Ammon's horn (tissue), 1 donor: Measurements from ENCODE around the gene CRTC1.

Experiments
- DNase-seq: peaks from one replicate; pipeline ENCODE4 v3.0.0-alpha.2; 2016; ENCODE audit warnings: low spot score

CRTC1 gene

DNA sequence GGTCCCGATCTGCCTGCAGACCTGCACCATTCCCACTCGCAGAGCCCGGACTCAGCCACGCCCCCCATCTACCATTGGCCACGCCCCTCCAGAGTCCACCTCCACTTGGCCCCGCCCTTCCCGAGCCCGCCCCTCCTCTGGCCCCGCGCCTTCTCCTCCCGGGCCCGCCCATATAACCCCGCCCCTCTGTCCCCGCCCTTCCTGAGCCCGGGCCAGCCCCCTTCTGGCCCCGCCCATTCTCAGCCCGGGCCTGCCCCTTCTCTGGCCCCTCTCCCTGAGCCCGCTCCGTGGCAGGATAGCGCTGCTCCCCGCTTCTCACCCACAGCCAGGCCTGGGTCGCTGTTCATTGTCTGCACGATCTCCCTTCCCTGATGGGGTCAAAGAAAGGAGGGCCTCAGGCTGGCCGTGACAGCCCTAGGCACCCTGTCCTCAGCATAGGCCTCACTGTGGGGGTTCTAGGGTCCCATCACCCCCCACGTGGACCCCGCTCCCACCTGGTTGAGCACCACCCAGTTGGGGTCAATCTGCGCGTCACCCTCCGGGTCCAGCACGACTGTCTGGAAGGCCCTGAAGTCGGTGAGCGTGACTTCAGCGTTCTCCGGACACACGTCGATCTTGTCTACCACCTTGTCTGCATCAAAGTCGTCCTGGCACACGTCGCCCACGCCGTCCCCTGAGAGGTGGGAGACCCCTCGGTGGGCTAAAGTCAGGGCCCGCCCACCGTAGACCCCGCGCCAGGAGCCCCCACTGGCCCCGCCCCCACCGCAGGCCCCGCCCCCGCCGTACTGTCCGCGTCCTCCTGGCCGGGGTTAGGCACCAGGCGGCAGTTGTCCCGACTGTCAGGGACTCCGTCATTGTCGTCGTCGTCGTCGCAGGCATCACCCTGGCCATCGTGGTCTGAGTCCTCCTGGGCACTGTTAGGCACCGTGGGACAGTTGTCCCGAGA is 102.0 kb downstream of the CRTC1 start:
- DNase-seq, result no peak

DNA sequence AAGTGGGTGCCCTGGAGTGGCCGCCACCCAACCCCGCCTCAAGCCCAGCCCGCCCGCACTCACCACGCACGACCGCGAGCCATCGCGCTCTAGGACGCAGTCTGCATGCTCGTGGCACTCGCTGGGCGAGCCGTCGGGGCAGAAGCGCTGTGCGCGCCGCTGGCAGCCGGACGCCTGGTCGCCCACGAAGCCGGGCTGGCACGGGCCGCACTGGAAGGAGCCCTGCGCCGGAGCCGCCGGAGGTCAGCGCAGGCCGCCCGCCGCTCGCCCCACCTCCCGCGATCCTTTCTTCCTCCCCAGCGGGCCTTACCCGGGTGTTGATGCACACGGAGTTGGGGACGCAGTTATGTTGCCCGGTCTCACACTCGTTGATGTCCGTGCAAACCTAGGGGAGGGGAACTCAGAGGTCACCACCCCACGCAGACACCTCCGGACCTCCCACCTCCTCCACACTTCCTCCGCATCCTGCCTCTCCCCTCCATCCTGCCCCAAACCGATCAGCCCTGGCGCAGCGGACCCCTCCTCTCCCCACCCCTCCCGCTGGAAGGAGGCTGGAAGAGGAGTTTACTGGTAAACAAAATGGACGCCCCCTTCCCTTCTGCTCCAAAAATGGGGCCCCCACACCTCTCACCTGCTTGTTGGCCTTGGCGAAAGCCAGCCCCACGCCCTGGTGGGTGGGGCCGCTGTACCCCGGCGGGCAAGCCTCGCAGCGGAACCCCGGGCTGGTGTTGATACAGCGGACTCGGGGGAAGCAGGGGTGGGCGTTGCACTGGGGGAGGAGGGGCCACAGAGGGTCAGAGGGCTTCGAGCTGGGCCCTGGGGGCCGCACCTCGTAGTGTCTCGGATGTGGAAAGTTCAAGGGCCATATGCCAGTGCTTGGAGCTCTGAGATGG is 105.3 kb downstream of the CRTC1 start:
- DNase-seq, result no peak

DNA sequence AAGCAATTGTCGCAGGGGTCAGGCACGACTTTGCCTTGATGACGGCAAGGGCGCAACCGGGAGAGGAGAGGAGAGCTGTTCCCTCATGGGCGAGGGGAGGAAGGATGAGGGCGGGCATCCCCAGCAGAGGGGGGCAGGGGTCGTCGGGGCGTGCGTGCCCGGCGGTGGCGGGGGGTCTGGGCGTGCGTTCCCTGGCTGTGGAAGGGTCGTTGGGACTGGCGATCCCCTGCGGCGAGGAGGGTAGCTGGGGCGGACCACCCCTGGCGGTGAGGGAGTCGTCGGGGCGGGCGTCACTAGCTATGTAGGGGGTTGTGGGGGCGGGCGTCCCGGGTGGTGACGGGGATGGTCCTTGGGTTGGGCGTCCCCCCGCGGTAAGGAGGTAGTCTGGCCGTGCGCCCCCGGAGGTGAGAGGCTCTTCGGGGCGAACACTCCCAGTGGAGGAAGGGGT is 106.0 kb downstream of the CRTC1 start:
- no peak for DNase-seq

DNA sequence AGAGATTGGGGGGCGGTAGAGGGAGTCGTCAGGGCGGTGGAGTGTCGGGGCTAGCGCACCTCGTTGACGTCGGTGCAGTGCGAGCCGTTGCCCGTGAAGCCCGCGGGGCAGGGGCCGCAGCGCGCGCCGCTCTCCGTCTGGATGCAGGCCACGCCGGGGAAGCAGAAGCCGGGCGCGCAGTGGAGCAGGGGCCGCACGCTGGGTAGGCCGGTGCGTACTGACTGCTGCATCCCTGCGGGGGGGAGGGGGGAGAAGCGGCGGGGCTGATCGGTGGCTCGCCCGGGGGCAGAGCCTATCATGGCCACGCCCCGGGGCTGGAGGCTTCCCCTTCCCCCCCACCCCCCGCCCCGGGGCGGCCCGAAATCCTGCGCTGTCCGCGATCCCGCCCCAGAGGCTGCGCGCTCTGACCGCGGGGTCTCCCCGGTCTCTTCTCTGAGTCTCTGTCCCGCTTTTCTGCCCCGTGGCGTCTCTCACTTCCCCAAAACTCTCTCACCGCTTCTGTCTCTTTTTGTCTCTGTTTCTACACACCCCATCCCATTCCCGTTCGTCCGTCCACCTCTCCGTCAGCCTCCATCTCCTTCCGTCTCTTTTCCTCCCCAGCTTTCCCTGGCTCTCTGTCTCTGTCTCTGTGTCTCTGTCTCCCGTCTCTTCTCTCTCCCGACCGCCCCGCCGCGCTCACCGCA is 106.5 kb downstream of the CRTC1 start:
- DNase-seq, result no peak

DNA sequence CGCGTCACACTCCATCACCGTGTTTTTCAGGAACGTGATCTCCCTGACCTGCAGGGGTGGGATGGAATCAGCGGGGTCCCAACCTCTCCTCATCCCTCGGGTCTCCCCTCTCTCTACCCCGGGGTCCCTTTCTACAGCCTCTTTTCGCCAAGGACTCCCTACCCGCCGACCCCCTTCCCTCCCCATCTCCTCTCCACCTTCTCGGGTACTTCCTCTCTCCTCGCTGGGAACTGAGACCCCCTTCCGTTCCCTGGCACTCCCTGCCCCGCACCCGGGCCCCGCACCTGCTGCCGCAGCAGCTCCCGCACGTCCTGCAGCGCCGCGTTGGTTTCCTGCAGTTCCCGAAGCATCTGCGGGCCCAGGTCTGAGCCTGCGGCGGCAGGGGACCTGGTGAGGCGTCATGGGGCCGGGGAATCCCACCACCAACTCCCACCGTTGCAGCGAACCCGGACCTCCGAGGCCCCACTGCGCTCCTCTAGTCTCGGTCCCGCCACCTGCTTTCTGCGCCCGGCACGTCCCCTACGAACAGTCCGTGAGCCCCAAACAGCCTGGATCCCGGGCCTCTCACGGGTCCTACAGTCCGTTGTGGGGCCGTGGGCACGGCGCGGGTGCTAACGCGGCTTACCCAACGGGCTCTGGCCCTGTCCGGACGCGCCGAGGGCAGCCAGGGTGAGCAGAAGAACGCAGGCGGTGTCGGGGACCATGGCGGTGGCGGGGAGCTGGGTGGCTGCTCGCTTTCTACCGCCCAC is 107.3 kb downstream of the CRTC1 start, which contains the start of gene COMP:
COMP (minus strand) TSS at position 740 of the 749 bp plus-strand sequence; CDS start at position 704, 36 bp downstream.
- DNase-seq, result no peak

DNA sequence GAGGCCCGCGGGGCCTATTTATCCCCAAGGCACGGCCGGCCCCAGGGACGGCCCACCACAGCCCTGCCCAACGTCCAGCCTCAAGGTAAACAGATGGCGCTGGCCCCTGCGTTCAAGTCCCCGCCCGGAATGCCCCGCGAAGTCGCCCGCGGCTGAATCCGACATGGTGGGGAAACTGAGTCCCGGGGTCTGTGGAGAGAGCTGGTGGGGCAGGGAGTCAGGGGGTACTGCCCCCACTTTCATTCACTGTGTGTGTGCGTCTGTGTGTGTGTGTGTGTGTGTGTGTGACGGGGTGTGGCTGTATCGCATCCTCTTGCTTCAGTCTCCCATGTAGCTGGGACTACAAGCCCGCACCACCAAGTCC is 107.8 kb downstream of the CRTC1 start:
- DNase-seq, result no peak

DNA sequence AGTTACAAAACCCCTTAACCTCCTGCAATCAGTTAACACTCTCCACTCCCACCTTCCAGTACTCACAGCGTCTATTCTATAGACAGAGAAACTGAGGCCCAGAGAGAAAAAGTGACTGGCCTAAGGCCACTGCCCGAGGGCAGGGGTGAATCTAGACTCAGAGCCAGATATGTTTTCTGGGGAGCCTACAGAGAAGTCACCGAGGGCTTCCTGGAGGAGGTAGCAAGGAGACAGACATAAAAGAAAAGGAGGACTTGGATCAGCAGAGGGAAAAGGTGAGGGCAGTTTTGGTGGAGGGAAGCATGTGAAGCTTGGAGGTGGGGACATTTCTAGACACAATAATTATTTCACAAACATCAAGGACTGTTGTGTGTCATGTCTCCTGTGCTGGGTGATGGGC is 109.2 kb downstream of the CRTC1 start:
- no peak for DNase-seq

DNA sequence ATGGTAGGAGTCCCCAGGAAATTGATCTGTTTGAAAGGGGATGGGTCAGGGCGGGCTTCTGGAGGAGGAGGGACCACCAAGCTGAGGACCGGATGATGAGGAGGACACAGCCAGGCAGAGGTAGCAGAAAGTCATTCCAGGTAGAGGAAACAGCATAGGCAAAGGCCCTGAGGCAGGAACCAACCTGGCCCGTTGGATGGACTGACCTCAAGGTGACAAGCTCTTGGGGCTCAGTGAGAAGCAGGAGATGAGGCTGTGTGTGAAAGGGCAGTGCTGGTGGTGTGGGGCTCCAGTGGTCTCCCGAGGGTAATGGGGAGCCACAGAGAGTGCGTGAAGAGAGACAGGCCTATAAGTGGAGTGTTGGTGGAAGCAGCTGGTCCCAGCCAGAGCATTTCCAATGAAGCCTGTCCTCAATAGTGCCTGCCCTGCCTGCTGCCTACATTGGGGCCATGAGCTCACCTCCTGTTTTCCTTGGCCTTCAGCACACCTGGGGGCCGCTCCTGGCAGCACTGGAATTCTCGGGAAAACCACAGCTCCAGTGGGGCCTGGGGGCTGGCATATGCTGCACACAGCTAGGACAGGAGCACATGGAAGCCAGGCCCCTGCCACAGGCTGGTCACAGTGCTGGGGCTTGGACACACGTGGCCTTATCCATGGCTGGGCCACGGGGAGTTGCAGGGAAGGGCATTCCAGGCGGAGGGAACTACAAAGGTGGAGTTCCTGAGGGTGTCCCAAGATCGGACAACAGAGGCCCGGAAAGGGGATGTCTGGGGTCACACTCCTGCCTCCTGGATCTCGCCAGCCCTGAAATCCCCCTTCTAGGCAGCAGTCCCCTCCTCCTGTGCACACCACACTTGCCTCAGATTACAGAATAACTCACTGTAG is 109.9 kb downstream of the CRTC1 start:
- no peak for DNase-seq

DNA sequence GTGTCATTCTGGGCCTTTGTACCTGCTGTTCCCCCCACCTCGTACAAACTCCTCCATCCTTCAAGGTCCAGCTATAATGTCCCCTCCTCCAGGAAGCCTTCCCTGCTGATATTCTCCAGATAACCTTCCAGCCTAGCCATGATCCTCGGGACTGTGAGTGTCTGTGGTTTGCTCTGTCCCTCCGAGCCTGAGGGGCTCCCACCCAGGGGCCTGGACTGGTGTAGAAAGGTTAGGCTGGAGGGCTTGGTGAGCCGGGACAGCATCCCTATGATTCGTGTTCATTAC is 110.5 kb downstream of the CRTC1 start:
- DNase-seq, result no peak

DNA sequence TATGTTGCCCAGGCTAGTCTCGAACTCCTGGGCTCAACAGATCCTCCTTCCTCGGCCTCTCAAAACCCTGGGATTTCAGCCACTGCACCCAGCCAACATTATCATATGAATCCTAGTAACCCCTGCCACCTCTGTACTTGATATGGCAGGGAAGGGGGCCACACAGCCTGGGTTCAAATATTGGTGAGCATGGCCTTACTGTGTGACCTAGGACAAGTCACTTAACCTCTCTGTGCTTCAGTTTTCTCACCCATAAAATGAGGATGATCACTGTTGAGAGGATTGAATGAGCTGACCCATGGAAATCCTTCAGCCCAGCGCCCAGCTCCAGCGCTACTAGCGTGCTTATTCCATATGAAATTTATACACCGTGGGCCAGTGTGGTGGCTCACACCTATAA is 111.2 kb downstream of the CRTC1 start:
- no peak for DNase-seq

DNA sequence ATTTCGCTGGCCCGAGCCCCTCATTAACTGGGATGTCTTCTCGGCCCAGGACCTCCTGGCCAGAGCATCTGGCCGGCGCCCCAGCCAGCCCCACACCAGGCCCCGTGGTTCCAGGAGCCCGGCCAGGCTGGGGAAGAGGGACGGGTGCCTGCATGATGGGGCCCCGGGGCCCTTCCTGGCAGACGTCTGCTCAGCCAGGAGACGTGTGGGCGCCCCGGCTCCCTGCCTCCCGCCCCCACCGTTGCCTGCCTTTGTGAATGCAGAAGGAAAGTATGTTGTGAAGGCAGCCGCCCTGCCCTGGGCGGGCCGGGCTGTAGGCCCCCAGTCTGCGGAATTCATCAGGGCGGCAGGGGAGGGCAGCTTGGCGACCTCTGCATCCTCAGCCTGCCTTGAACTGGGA is 112.1 kb downstream of the CRTC1 start:
- DNase-seq, result no peak

DNA sequence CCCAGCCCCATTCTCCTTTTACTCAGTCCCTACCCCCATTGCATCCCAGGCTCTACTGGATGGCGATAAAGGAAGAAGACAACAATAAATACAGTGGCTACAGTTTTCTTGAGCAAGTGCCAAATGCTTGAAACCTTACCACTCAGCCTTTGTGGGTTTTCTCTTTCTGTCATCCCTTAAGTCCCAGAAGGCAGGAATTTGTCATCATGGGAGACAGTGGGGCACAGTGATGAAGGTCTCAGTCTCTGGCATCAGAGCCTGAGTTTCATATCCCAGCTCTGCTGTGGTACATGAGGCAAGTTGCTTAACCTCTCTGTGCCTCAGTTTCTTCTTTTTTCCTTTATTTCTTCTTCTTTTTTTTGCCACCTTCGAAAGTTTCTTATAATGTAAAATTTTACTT is 112.8 kb downstream of the CRTC1 start:
- no peak for DNase-seq

DNA sequence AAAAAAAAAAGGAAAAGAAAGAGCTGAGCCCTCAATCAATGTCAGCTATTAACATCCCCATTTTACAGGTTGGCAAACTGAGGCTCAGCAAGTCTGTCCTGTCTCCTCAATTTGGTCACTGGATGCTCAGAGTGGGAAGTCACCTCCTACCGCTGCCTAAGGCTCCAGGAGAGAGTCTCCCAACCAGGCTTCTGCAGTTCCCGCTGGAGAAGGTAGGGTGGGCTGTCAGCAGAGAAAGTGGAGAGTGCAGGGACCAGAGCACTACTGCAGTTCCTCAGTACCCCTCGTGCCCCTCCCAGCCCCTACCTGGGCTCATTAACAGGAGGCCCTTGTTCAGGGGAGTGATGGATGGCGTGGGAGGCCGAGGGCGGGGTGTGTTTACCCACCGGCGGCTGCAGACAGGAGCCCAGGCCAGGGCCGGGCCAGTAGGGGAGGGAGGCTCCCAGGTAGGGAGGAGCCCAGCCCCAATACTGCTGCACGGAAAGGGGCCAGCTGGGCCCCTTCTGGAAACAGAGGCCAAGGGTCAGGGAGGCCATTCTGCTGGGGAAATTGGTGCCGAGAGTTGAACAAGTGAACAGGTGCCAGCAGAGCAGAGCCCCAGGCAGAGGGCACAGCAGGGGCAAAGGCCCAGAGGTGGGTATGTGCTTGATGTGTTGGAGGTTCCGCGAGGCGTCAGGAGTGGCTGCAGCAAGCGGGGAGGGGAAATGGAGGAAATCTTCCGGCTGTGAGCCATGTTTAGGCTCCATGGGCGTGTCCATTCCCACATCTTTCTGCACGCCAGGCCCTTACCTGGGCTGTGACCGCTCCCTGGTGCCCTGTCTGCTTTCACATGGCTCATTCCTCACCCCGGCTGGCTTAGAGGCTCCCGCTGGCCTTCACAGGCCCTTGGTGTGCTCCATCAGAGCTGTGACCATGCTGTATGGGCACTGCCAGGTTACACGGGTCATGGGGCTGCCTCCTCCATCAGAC is 115.2 kb downstream of the CRTC1 start:
- no peak for DNase-seq

DNA sequence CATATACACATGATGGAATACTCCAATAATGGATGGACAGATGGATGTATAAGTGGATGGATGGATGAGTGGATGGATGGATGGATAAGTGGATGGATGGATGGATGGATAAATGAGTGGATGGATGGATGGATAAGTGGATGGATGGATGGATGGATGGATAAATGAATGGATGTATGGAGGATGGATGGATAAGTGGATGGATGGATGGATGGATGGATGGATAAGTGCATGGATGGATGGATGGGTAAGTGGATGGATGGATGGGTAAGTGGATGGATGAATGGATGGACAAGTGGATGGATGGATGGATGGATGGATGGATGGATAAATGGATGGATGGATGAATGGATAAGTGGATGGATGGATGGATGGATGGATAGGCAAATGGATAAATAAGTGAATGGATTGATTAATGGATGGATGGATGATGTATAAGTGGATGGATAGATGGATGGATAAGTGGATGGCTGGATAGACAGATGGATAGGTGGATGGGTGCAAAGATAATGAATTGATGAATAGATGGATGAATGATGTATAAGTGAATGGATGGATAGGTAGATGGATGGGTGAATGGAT is 116.0 kb downstream of the CRTC1 start:
- DNase-seq, result no peak

DNA sequence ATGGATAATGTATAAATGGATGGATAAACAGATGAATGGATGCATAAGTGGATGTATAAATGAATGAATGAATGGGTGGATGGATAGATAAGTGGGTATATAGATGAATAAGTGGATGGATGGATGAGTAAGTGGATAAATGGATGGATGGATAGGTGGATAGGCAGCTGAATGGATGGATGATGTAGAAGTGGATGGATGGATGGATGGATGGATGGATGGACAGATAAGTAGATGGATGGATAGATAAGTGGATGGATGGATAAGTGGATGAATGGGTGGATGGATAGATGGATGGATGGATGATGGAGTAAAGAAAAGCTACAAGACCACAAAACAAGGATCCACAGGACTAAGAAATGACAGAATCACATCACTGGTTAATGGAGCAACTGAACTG is 116.6 kb downstream of the CRTC1 start:
- DNase-seq, result no peak

DNA sequence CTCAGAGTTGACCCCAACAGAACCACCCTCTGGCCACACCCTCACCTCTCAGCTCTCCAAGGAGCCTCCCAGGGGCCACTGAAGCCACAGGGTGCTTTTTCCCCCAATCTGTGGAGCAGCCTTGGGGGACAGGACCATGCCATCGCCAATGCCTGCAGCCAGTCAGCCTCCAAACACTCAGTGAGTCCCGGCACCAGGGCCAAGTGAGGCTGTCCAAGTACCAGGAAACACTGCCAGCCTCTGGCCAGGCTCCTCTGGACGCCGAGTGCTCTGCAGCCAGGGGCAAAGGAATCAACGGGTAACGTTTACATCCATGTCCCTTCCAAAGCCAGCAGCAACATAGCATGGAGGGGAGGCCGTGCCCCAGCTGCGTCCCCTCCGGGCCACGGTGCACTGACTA is 117.2 kb downstream of the CRTC1 start:
- DNase-seq, result peak; percentile 19

DNA sequence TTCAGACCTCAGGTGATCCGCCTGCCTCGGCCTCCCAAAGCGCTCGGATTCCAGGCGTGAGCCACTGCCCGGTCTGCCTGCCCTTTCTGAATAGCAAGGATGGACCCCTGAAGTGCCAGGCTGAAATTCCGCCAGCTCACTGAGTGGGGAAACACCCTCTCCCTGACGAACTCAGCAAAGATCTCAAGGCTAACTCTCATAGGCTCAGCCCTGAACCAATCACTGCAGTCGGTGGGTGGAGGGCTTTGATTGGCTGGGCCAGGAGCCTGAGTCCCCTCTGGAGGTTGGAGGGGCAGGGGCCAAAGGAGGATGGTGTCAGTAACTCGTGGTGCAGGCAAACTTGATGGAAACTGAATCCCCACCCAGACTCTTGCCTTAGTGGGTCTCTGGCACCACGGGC is 118.9 kb downstream of the CRTC1 start:
- no peak for DNase-seq

DNA sequence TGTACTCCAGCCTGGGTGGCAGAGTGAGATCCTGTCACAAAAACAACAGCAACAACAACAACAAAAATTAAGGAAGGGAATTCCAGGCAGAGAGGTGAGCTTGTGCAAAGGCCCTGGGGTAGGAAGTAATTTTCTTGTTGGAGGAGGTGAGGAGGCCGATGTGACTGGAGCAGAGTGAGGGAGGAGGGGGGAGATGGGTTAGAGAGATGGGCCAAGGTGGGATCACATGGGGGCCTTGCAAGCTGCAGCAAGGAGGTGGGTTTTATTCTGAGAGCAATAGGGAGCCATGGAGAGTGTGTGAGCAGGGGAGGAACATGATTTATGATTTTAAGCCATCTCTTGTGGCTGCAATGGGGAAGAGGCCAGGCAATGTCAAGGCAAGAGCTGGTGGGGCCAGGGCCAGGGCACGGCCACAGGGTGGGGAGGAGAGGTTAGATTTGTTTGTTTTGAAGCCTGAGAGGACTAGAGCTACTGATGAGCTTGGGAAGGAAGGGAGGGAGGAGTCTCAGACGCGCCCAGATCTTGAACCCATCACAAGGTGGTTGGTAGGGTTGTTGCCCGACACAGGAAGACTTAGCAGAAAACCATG is 120.2 kb downstream of the CRTC1 start:
- no peak for DNase-seq

DNA sequence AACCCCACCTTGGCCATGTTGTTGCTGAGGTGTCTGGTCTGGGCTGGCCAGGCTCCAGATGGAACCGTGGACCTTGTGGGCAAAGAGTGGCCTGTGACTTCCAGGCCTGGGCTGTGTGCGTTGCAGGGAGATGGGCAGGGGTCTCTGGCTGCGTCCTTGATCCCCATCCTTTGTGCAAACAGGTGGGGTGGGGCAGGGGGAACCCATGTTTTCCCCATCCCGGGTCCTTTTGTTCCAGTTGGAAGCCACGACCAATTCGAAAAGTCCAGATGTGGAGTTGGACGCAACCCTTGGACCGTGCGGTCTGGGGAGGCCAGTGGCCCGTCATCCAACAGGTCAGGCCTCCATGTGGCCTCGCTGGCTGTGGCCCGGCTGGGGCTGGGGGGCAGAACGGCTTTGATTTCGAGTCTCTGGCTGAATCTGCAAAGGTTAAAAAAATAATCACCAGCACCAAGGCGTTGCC is 120.7 kb downstream of the CRTC1 start:
- no peak for DNase-seq
